Breast epithelium (tissue), 4 donors: ENCODE data around the gene RETREG3. TPM values are rescaled to one million over a fixed set of nuclear protein-coding genes. Genes with fewer than 3 reads are reported as not detected.
"Not testable (repeated sequence)": the region's sequence is repeated elsewhere in the genome, so short reads cannot be mapped to it uniquely, and the experiment has no call there.

Experiments used
- DNase-seq, 2 donors: peaks; one replicate each; pipeline ENCODE4 v3.0.0-alpha.2; 2019; ENCODE audit warnings: low spot score in 2 of 2
- H3K27ac ChIP-seq, 2 donors: fragments of 200-600 bp; sonication (generic) in 1 of 2; one replicate each; pipeline ENCODE4 v1.5.1; 2016 to 2019; ENCODE audit warnings: mild to moderate bottlenecking in 1 of 2
- H3K27me3 ChIP-seq, 2 donors: fragments of 200-600 bp; sonication (generic) in 1 of 2; one replicate each; pipeline versions ENCODE4 v1.5.1 to v1.6.0; 2017 to 2019; ENCODE audit warnings: control low read depth in 1 of 2, mild to moderate bottlenecking in 1 of 2
- H3K36me3 ChIP-seq: fragments of 200-600 bp; one replicate; pipeline ENCODE4 v1.5.1; 2019
- H3K4me1 ChIP-seq, 2 donors: fragments of 200-600 bp; sonication (generic); one replicate each; pipeline ENCODE4 v1.5.1; 2016 to 2019; ENCODE audit warnings: control low read depth in 1 of 2
- H3K4me3 ChIP-seq, 3 donors: fragments of 200-600 bp; sonication (generic); 1 replicate in 2 of 3; 2 replicates in 1 of 3; pipeline ENCODE4 v1.5.1; 2016 to 2019; ENCODE audit warnings: mild to moderate bottlenecking in 3 of 3, moderate library complexity in 2 of 3
- H3K9me3 ChIP-seq, 2 donors: fragments of 200-600 bp; sonication (generic) in 1 of 2; one replicate each; pipeline ENCODE4 v1.5.1; 2016 to 2019; ENCODE audit warnings: control low read depth in 1 of 2
- POLR2A ChIP-seq: fragments of 450-650 bp; IDR thresholded peaks from one replicate; pipeline ENCODE4 v1.6.1; 2016; ENCODE audit warnings: antibody characterized with exemption, mild to moderate bottlenecking, moderate library complexity
- POLR2AphosphoS5 ChIP-seq, 3 donors: sonication (generic); formaldehyde crosslinking; IDR thresholded peaks; one replicate each; pipeline ENCODE4 v1.6.1; 2017; ENCODE audit warnings: antibody characterized with exemption in 3 of 3
- intact Hi-C: fragments of 100-400 bp; cut with DNase I; formaldehyde crosslinking; loops from one replicate; pipeline ENCODE4 v1.15.1; 2023; ENCODE audit warnings: low total_unique reads
- total RNA-seq, 3 donors: library from RNA; depleted of rRNA; stranded (reverse); fragments of >200 nt; gene quantifications; one replicate each; pipeline ENCODE4 v1.1.0, GENCODE V29; 2016
- TF ChIP-seq, protein P1 (sequence below), 3 donors: fragments of 450-650 bp; IDR thresholded peaks; one replicate each; pipeline ENCODE4 v1.5.1; 2016 to 2017; ENCODE audit warnings: antibody characterized with exemption in 3 of 3, mild to moderate bottlenecking in 3 of 3, moderate library complexity in 3 of 3

The RETREG3 gene
- total RNA-seq, 3 donors from 2014 or later: 58.7 to 85.8 (median 62.4) TPM

DNA sequence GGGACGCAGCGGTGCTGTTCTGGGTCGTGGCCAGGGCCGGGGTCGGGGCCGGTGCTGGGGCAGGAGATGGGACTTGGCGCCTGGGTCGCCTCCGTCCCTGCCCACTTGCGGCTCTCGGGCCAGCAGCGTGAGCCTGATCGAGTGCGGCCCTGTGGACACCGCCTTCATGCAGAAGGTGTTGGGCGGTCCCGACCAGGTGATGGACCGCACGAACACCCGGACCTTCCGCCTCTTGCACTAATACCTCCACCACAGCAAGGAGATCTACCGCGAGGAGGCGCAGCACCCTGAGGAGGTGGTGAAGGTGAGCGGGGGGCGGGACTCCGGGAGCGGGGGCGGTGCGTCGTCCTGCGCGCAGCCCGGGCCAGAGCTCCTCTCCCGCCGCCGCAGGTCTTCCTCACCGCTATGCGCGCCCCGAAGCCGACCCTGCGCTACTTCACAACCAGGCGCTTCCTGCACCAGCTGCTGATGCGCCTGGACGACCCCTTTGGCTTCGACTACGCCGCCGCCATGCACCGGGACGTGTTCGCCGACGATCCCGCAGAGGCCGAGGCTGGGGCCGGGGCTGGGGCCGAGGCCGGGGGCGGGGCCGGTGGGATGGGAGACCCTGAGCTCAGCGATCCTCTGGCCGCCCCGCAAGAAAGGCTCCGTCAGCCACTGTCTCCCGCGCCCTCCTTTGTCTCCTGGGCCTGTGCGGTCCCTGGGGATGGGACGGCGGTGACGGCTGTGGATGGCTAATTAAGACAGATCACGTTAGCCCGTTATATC is 60.9 kb downstream of the RETREG3 start:
- Histone ChIP-seq H3K9me3 (no peaks in the 10 kb centered on the region), H3K27me3 (no peaks in the 10 kb centered on the region), H3K36me3 (no peaks in the 10 kb centered on the region), H3K4me1 (peaks cover 0 to 1% of the 10 kb centered on the region in 2 donors), H3K4me3 (peak overlapping the region in 2 of 3 donors; percentile 48 to 67), H3K27ac (peak overlapping the region in 1 of 2 donors; percentile 3)
- DNase-seq: peak; percentile 75 to 83
- intact Hi-C loops: no loop called here
- TF ChIP-seq POLR2A (no peak), POLR2AphosphoS5 (IDR thresholded peaks at IDR 0.05) (no peak)
- TF ChIP-seq, protein P1, sequence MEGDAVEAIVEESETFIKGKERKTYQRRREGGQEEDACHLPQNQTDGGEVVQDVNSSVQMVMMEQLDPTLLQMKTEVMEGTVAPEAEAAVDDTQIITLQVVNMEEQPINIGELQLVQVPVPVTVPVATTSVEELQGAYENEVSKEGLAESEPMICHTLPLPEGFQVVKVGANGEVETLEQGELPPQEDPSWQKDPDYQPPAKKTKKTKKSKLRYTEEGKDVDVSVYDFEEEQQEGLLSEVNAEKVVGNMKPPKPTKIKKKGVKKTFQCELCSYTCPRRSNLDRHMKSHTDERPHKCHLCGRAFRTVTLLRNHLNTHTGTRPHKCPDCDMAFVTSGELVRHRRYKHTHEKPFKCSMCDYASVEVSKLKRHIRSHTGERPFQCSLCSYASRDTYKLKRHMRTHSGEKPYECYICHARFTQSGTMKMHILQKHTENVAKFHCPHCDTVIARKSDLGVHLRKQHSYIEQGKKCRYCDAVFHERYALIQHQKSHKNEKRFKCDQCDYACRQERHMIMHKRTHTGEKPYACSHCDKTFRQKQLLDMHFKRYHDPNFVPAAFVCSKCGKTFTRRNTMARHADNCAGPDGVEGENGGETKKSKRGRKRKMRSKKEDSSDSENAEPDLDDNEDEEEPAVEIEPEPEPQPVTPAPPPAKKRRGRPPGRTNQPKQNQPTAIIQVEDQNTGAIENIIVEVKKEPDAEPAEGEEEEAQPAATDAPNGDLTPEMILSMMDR (IDR thresholded peaks at IDR 0.05): peak; percentile 12 to 42 (median 33)

GRCh38 chr17:42547698-42548069 is 61.5 kb downstream of the RETREG3 start:
- no peaks in the 10 kb centered on the region for H3K36me3 ChIP-seq
- no peaks in the 10 kb centered on the region for H3K27me3 ChIP-seq
- TF ChIP-seq, protein P1 (IDR thresholded peaks at IDR 0.05): no peak
- H3K27ac ChIP-seq: no peak overlapping the region
- no peak for DNase-seq
- no peaks in the 10 kb centered on the region for H3K9me3 ChIP-seq
- peak overlapping the region in 1 of 3 donors; percentile 67 for H3K4me3 ChIP-seq
- H3K4me1 ChIP-seq: no peaks in the 10 kb centered on the region
- intact Hi-C loops: no loop called here

DNA sequence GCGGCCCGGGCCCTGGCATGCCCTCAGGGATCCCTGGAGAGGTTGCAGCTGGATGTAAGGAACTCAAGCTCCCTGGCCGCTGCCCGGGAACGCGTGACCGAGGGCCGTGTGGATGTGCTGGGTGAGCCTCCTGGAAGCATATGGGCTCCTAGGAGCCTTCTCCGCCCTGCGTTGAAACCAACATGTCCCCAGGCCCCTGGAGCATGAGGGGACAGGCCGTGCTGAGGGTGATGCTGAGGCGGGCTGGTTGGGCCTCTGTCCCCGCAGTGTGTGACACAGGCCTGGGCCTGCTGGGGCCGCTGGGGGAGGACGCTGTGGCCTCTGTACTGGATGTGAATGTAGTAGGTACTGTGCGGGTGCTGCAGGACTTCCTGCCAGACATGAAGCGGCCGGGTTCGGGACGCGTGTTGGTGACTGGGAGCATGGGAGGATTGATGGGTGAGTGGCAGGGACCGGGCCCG is 62.1 kb downstream of the RETREG3 start:
- no peaks in the 10 kb centered on the region for H3K9me3 ChIP-seq
- H3K27ac ChIP-seq: peak overlapping the region in 1 of 2 donors; percentile 22
- H3K4me1 ChIP-seq: no peaks in the 10 kb centered on the region
- no peak overlapping the region for H3K4me3 ChIP-seq
- no peaks in the 10 kb centered on the region for H3K27me3 ChIP-seq
- intact Hi-C loops: no loop called here
- no peak for DNase-seq
- TF ChIP-seq, protein P1 (IDR thresholded peaks at IDR 0.05): no peak
- TF ChIP-seq POLR2A (no peak), POLR2AphosphoS5 (IDR thresholded peaks at IDR 0.05) (no peak)
- no peaks in the 10 kb centered on the region for H3K36me3 ChIP-seq

DNA sequence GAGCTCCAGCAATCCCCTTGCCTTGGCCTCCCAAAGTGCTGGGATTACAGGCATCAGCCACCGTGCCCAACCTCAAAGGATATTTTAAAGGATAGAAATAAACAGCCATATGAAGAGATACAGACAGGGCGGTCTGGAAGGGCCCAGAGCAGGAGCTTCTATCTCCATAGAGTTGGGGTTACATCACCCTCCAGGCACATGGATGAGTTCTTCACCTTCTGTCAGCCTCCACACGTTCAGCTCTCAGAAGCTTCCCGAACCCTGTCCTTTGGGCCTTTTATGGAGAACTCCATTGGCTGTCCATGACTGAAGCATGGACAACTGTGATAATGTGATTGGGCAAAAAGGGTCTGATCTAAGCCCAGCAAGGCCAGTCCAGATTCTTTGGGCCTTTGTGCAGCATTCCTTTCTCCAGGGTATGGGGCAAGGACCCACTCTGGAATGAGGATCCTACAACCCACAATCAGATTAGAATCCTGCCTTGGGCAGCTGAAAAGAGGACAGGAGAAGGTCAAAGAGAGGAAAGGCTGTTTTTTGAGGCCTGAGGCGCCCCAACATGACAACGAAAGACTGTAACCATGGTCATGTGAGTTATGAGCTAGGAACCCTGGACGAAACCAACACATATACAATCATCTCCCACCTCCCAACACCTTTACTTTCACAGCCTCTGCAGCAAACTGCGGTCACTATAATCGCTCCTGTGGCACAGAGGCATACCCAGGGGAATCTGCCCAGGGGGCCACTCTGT is 63.2 kb downstream of the RETREG3 start:
- intact Hi-C loops, H3K9me3 ChIP-seq, H3K27me3 ChIP-seq, H3K36me3 ChIP-seq, H3K4me1 ChIP-seq, DNase-seq, H3K4me3 ChIP-seq: not testable (repeated sequence)
- H3K27ac ChIP-seq: peak overlapping the region in 1 of 2 donors; percentile 22

DNA sequence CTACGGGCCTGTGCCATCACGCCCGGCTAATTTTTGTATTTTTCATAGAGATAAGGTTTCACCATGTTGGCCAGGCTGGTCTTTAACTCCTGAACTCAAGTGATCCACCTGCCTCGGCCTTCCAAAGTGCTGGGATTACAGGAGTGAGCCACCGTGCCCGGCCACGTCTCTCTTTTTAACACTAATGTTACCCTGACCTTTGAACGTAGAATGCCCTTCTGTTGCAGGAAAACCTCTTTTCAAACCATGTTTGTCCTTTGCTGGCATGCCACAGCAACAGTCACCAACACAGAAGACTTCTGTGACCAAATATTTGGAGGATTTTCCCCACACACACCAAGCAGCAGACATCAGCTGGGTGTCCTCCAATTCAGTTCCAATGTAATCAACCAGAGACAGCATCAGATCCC is 64.3 kb downstream of the RETREG3 start:
- Histone ChIP-seq H3K27me3 (no peaks in the 10 kb centered on the region), H3K9me3 (no peaks in the 10 kb centered on the region), H3K36me3 (no peaks in the 10 kb centered on the region), H3K27ac (no peak overlapping the region), H3K4me1 (no peaks in the 10 kb centered on the region), H3K4me3 (no peak overlapping the region)
- intact Hi-C loops: no loop called here
- no peak for DNase-seq
- TF ChIP-seq, protein P1 (IDR thresholded peaks at IDR 0.05): no peak
- TF ChIP-seq POLR2AphosphoS5 (IDR thresholded peaks at IDR 0.05): no peak
- TF ChIP-seq POLR2A: no peak
